HG02884 (cell line): Measurements from ENCODE around the gene FTO.

ENCODE experiments used
- ATAC-seq: cut with Tn5 transposase; IDR thresholded peaks from one replicate; pipeline ENCODE4 v1.9.1; 2021; ENCODE audit warnings: mild to moderate bottlenecking, moderate library complexity; ENCODE audit not compliant: unreplicated experiment

Gene FTO

DNA sequence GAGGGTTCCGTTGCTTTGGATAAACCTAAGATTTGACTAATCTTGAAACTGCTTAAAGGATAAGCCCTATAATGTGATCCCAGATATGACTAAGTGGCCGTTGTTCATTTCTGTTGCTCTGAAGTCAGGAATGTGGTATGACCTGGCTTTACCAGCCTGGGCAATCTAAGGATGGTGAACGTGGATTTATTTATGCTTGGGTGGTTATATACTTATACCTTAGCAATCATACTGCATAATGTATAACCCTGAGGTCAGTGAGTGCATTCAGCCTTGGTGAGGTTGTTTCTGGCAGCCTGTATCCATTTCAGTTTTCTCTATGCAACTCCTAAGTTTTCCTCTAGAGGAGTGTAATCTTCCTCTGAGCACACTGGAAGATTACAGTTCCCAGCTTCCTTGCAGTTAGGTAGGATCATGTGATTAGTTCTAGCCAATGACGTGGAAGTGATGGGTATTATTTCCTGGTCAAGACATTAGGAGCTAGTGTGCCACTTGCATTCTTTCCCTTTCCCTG, 41.9 kb downstream of the FTO start:
- ATAC-seq: no peak

- ATAC-seq: no peak
These were observed 48.6 kb downstream of the FTO start for GRCh38 chr16:53752560-53752959.

DNA sequence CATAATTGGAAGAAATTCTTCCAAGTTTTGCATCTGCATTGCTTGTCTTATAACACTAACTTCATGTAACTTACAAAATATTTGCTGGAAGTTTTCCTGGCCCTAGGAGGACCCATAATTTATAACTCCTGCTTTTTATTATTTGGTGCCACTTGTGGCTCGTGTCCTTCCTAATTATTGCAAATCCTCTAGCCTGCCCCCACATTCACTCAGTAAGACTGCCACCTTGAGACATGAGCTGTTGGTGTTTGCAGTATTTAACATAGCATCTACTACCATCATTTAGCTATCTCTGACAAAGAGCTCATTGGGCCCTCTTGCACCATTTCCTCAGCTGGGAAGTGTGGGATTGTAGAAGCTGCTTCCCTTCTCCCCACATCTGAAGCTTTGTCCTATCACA, 49.5 kb downstream of the FTO start:
- ATAC-seq: no peak

- no peak for ATAC-seq
These were observed 51.3 kb downstream of the FTO start for GRCh38 chr16:53755026-53755910.

GRCh38 chr16:53756275-53756996, 52.5 kb downstream of the FTO start:
- no peak for ATAC-seq

DNA sequence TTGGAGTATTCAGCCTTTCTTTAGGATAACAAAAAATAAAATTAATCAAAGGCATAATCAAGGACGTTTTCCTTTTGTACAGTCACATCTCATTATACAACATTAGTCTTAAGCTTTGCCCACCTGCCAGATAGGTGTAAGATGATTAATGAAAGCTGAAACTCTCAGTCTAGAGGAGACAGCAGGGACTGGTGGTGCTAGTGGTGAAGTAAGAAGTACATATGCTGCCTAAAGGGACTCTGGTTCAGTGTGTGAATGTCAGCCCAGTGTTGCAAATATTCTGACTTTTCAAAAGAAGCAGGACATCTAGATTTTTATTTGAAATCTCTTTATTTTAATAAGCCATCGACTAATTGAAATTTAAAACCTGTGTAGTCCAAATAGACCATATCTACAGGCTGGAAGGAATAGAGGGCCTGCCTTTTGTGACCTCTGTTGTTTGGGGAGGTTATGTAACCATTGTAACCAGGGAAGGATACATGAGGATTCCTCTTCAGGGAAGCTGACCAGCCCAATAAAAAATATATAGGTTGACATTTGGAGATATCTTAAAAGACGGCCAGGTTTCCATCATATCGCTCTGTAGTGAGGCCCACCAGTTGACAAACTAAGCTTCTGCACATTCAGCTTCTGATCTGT, 54.1 kb downstream of the FTO start:
- no peak for ATAC-seq

GRCh38 chr16:53761962-53762703, 58.2 kb downstream of the FTO start:
- ATAC-seq: no peak

GRCh38 chr16:53766304-53767016, 62.5 kb downstream of the FTO start:
- no peak for ATAC-seq

DNA sequence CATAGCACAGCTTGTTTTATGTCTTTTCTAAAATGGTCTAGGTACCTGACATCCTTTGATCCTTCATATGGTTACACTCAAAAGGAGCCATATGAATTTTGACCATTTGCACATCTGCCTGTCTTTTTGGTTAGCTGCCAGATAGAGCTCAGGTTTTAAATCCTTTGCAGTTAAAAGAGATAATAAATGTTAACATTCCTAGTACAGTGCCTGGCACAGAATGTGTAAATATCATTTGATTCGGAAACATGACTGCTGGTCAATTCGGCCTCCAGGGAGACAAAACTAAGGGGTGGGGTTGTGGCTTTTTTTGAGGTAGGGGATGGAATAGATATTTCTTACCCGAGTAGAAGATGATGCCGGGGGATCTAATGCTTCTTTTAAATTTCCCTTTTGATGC, 64.2 kb downstream of the FTO start:
- ATAC-seq: no peak

GRCh38 chr16:53768593-53768992, 64.6 kb downstream of the FTO start:
- no peak for ATAC-seq

DNA sequence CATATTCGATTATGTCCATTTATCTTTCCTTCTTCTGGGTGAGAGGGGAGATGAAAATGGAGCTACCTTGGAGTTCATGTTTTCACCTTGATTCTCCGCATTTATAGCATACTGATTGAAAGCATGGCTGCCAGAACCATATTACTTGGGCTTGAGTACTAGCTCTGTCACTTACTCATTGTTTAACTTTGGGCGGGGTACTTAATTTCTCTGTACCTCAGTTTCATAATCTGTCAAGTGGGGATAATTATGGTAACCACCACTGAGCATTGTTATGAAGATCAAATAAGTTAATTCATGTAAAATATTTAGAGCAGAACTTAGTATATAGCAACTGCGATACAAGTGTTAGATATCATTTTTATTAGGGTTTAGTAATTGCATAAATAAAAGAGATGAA, 65.2 kb downstream of the FTO start:
- no peak for ATAC-seq

DNA sequence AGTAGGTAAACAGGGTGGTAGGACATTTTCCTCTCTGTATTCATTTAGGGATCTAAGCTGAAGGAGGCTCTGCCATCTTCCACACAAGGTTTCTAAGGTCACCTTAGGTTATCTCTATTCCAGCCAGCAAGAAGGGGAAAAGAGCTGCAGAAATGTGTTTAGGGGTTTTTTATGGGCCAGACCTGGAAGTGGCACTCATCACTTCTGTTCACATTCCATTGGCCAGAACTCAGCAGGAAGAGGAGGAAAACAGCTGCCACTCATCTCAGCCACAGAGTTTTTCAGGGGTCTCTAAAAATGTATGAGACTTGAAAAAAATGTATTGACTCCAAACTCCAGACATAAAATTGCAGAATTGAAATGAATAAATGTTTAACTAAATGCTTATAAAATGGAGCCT, 65.8 kb downstream of the FTO start:
- no peak for ATAC-seq

DNA sequence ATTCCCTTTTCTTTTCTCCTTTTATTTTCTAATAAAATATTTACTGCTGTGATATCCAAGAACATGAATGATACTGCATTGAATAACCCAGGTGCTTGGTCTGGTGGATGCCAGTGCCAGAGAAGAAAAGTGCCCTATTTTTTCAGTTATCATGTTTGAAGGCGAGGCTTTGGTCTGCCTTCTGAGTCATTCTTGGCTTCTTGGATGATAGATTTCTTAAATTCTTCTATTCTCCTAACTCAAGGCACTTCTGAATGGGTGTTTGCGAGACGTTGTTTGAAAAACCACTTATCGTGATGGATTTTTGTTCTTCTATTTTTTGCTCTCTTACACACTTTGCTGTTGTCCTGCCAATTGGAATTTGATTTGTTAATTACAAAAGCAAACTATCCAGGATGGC, 66.7 kb downstream of the FTO start:
- ATAC-seq: no peak

DNA sequence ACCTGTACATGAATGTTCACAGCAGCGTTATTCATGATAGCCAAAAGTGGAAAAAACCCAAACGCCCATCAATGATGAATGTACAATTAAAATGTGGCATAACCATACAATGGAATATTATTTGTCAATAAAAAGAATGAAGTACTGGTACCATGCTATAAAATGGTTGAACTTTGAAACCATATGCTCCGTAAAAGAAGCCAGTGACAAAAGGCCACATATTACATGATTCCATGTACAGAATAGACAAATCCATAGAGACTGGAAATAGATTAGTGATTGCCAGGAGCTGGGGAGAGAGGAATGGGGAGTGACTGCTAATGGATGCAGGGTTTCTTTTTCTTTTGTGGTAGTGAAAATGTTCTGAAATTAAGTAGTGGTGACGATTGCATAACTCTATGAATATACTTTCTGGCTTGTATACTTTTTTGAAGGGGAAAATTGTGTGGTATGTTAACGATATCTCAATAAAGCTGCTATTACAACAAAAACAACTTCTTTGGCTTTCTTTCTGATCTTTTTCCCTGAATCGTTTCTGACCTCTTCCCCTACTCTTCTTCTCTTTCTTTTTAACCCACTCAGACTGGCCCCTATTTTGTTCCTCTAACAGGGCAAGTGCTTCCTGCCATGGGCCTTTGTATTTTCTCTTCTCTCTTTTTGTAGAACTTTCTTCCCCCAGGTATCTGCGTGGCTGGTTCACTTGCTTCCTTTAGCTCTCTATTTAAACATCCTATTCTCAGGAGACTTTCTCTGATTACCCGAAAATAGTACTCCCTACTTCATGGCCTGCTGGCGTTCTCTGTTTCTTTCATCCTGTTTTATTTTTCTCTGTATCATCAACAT, 67.9 kb downstream of the FTO start:
- no peak for ATAC-seq

- no peak for ATAC-seq
These were observed 69.3 kb downstream of the FTO start for GRCh38 chr16:53773150-53773846.

GRCh38 chr16:53773881-53774280, 69.9 kb downstream of the FTO start:
- ATAC-seq: no peak

- no peak for ATAC-seq
These were observed 71.3 kb downstream of the FTO start for GRCh38 chr16:53775106-53775820.

GRCh38 chr16:53775821-53776431, 72.0 kb downstream of the FTO start:
- ATAC-seq: no peak
